HEK293 (cell line): ENCODE results near the gene GLYATL2.

Experiments
- CTCF ChIA-PET: fragments of 350-600 bp; formaldehyde crosslinking; extraction: SDS; loops from one replicate; lab custom pipeline; 2021; ENCODE audit warnings: antibody characterized with exemption; lab: Yijun Ruan, JAX
- POLR2A ChIA-PET: fragments of 300-600 bp; formaldehyde crosslinking; extraction: SDS; loops from one replicate; lab custom pipeline; 2020; ENCODE audit warnings: antibody characterized with exemption, inconsistent platforms; lab: Yijun Ruan, JAX
- H3K27ac ChIP-seq: fragments of 200-500 bp; sonication (Bioruptor generic); 2 replicates; pipeline ENCODE4 v1.5.1; 2014; ENCODE audit warnings: low read depth, low read length, control low read depth, inconsistent platforms; ENCODE audit errors: extremely low read depth
- H3K36me3 ChIP-seq, 2 experiments: fragments of 200-500 bp in 1 of 2; sonication (Bioruptor generic) in 1 of 2; 1 replicate in 1 of 2; 2 replicates in 1 of 2; pipeline ENCODE4 v1.5.1; 2014 to 2017; ENCODE audit warnings: inconsistent platforms in 2 of 2, low read length in 2 of 2; ENCODE audit not compliant: control insufficient read depth in 2 of 2, insufficient read depth in 1 of 2
- H3K4me1 ChIP-seq: fragments of 200-500 bp; sonication (Bioruptor generic); 2 replicates; pipeline ENCODE4 v1.5.1; 2014; ENCODE audit warnings: mild to moderate bottlenecking, low read length, inconsistent platforms; ENCODE audit not compliant: control insufficient read depth, insufficient read depth
- H3K4me3 ChIP-seq: 2 replicates; pipeline ENCODE4 v1.5.1; 2011; ENCODE audit warnings: low read depth, mild to moderate bottlenecking, control low read depth, low read length, moderate library complexity
- H3K9me3 ChIP-seq: fragments of 200-500 bp; sonication (Bioruptor generic); 2 replicates; pipeline ENCODE4 v1.5.1; 2014; ENCODE audit warnings: low read depth, low read length, inconsistent platforms; ENCODE audit not compliant: control insufficient read depth, insufficient read depth
- HOXD13 ChIP-seq: sonication (generic); formaldehyde crosslinking; IDR thresholded peaks from 2 replicates; pipeline ENCODE4 v1.8.0; 2022; ENCODE audit warnings: missing genetic modification reagents, borderline replicate concordance
- MEIS1 ChIP-seq: sonication (generic); formaldehyde crosslinking; IDR thresholded peaks from 2 replicates; pipeline ENCODE4 v1.8.1; 2022; ENCODE audit warnings: missing genetic modification reagents, mild to moderate bottlenecking, borderline replicate concordance
- OVOL3 ChIP-seq: fragments of 450-650 bp; formaldehyde crosslinking; IDR thresholded peaks from 2 replicates; pipeline ENCODE4 v1.5.1; 2016; ENCODE audit warnings: missing biosample characterization, missing genetic modification characterization
- TRIM28 ChIP-seq: IDR thresholded peaks from 2 replicates; pipeline ENCODE4 v1.6.1; 2011; ENCODE audit warnings: low read length, control low read depth, borderline replicate concordance
- ZBTB8A ChIP-seq: fragments of 450-650 bp; formaldehyde crosslinking; IDR thresholded peaks from 2 replicates; pipeline ENCODE4 v1.5.1; 2016; ENCODE audit warnings: missing biosample characterization, missing genetic modification characterization
- ZFP69B ChIP-seq: fragments of 450-650 bp; formaldehyde crosslinking; IDR thresholded peaks from 2 replicates; pipeline ENCODE4 v1.5.1; 2016; ENCODE audit warnings: missing biosample characterization, missing genetic modification characterization
- ZNF112 ChIP-seq: fragments of 450-650 bp; formaldehyde crosslinking; IDR thresholded peaks from 2 replicates; pipeline ENCODE4 v1.5.0; 2017; ENCODE audit warnings: missing biosample characterization, missing genetic modification characterization
- ZNF280C ChIP-seq: fragments of 450-650 bp; formaldehyde crosslinking; IDR thresholded peaks from 2 replicates; pipeline ENCODE4 v1.5.1; 2016; ENCODE audit warnings: missing biosample characterization, missing genetic modification characterization
- ZNF398 ChIP-seq: fragments of 450-650 bp; formaldehyde crosslinking; IDR thresholded peaks from 2 replicates; pipeline ENCODE4 v1.5.1; 2017; ENCODE audit warnings: missing biosample characterization, missing genetic modification characterization
- ZNF530 ChIP-seq: fragments of 450-650 bp; formaldehyde crosslinking; IDR thresholded peaks from 2 replicates; pipeline ENCODE4 v1.5.1; 2016; ENCODE audit warnings: low read depth, missing biosample characterization, missing genetic modification characterization
- ZNF701 ChIP-seq: fragments of 450-650 bp; formaldehyde crosslinking; IDR thresholded peaks from 2 replicates; pipeline ENCODE4 v1.5.1; 2016; ENCODE audit warnings: missing biosample characterization, missing genetic modification characterization
- ZNF707 ChIP-seq: fragments of 450-650 bp; formaldehyde crosslinking; IDR thresholded peaks from 2 replicates; pipeline ENCODE4 v1.5.1; 2016; ENCODE audit warnings: missing biosample characterization, missing genetic modification characterization
- ZNF776 ChIP-seq: fragments of 450-650 bp; formaldehyde crosslinking; IDR thresholded peaks from 2 replicates; pipeline ENCODE4 v1.5.0; 2017; ENCODE audit warnings: missing biosample characterization, missing genetic modification characterization, borderline replicate concordance
- ZNF792 ChIP-seq: fragments of 450-650 bp; formaldehyde crosslinking; IDR thresholded peaks from 2 replicates; pipeline ENCODE4 v1.5.1; 2016; ENCODE audit warnings: missing biosample characterization, missing genetic modification characterization
- ZNF843 ChIP-seq: fragments of 450-650 bp; formaldehyde crosslinking; IDR thresholded peaks from 2 replicates; pipeline ENCODE4 v1.5.1; 2016; ENCODE audit warnings: missing biosample characterization, missing genetic modification characterization
- ZSCAN5A ChIP-seq: fragments of 450-650 bp; formaldehyde crosslinking; IDR thresholded peaks from 2 replicates; pipeline ENCODE4 v1.5.1; 2016; ENCODE audit warnings: missing biosample characterization, missing genetic modification characterization

GLYATL2 gene

GRCh38 chr11:58856806-58857205 is 12.3 kb upstream of the GLYATL2 start:
- Histone ChIP-seq H3K36me3 (no peaks in the 10 kb centered on the region), H3K27ac (no peak overlapping the region), H3K4me1 (no peaks in the 10 kb centered on the region), H3K4me3 (no peak overlapping the region), H3K9me3 (no peaks in the 10 kb centered on the region)
- ChIA-PET CTCF (no interaction called here), POLR2A (no interaction called here)
- TF ChIP-seq ZNF530 (tag by site-specific recombination) (no peak), OVOL3 (tag by site-specific recombination) (no peak), HOXD13 (CRISPR knock-in tag) (no peak), ZNF792 (tag by site-specific recombination) (no peak), ZNF843 (no peak)

GRCh38 chr11:58845386-58845785 is 882 bp upstream of the GLYATL2 start:
- Histone ChIP-seq H3K4me1 (no peaks in the 10 kb centered on the region), H3K27ac (no peak overlapping the region), H3K9me3 (no peaks in the 10 kb centered on the region), H3K36me3 (no peaks in the 10 kb centered on the region), H3K4me3 (no peak overlapping the region)
- ChIA-PET POLR2A (no interaction called here), CTCF (interaction anchor here (0.6 to 0.8 kb wide), 2 partner anchors 16 to 208 kb away, joined by 3 read pairs; no protein-coding TSS in a partner anchor)
- TF ChIP-seq ZNF776 (tag by site-specific recombination): no peak
- TF ChIP-seq TRIM28: no peak

- Histone ChIP-seq H3K36me3 (peaks cover 0 to 5% of the 10 kb centered on the region in 2 experiments; a peak in 1 of 3 replicates), H3K27ac (no peak overlapping the region), H3K4me3 (no peak overlapping the region), H3K9me3 (no peaks in the 10 kb centered on the region), H3K4me1 (no peaks in the 10 kb centered on the region)
- POLR2A ChIA-PET: no interaction called here
- TF ChIP-seq ZNF701 (tag by site-specific recombination) (no peak), MEIS1 (CRISPR knock-in tag) (no peak), ZNF280C (tag by site-specific recombination) (no peak), ZNF776 (tag by site-specific recombination) (no peak), ZBTB8A (tag by site-specific recombination) (no peak), ZNF112 (no peak), ZSCAN5A (tag by site-specific recombination) (no peak), ZNF398 (tag by site-specific recombination) (no peak), ZFP69B (tag by site-specific recombination) (no peak), ZNF707 (tag by site-specific recombination) (no peak)
- CTCF ChIA-PET: no interaction called here
Measured at GRCh38 chr11:58837707-58838388, 6.7 kb downstream of the GLYATL2 start.
